Right kidney (tissue), 1 donor: ENCODE results near the gene CDT1.

Source experiments
- DNase-seq: peaks from one replicate; pipeline ENCODE4 v3.0.0-alpha.2; 2016

CDT1 gene

GRCh38 chr16:88804552-88805339 lies 1.2 kb downstream of the CDT1 start:
- DNase-seq = peak; percentile 45

GRCh38 chr16:88805340-88805715 lies 1.7 kb downstream of the CDT1 start:
- DNase-seq = no peak

- no peak for DNase-seq
These were observed 2.4 kb downstream of the CDT1 start for GRCh38 chr16:88805887-88806393.

GRCh38 chr16:88806491-88807111 lies 3.0 kb downstream of the CDT1 start:
- no peak for DNase-seq

- no peak for DNase-seq
These were observed 3.6 kb downstream of the CDT1 start for GRCh38 chr16:88807142-88807625.

GRCh38 chr16:88807626-88808453 lies 4.3 kb downstream of the CDT1 start:
- DNase-seq = no peak

GRCh38 chr16:88809068-88809675 lies 5.6 kb downstream of the CDT1 start:
- no peak for DNase-seq

GRCh38 chr16:88809676-88810165 lies 6.1 kb downstream of the CDT1 start:
- DNase-seq = no peak

GRCh38 chr16:88810166-88810911 lies 6.8 kb downstream of the CDT1 start:
- DNase-seq = no peak

GRCh38 chr16:88810912-88811768 lies 7.6 kb downstream of the CDT1 start:
- DNase-seq = peak; percentile 91

GRCh38 chr16:88811769-88812512 lies 8.4 kb downstream of the CDT1 start, which contains the start of gene APRT:
TSS of gene APRT (minus strand) at chr16:88811928. CDS start at chr16:88811899, 29 bp downstream.
- DNase-seq = peak; percentile 89

- DNase-seq = no peak
These were observed 9.1 kb downstream of the CDT1 start for GRCh38 chr16:88812513-88813268.

- DNase-seq = no peak
These were observed 9.9 kb downstream of the CDT1 start for GRCh38 chr16:88813269-88814143.

GRCh38 chr16:88814144-88814502 lies 10.5 kb downstream of the CDT1 start:
- DNase-seq = no peak

GRCh38 chr16:88815227-88815626 lies 11.6 kb downstream of the CDT1 start:
- no peak for DNase-seq

- peak; percentile 43 for DNase-seq
These were observed 12.5 kb downstream of the CDT1 start for GRCh38 chr16:88815901-88816589.
